HG03520 (cell line): ENCODE measurements around the gene ADAMTSL1.

Experiments
- ATAC-seq: cut with Tn5 transposase; IDR thresholded peaks from one replicate; pipeline ENCODE4 v1.9.1; 2021; ENCODE audit warnings: mild to moderate bottlenecking, moderate library complexity; ENCODE audit not compliant: unreplicated experiment

The ADAMTSL1 gene

DNA sequence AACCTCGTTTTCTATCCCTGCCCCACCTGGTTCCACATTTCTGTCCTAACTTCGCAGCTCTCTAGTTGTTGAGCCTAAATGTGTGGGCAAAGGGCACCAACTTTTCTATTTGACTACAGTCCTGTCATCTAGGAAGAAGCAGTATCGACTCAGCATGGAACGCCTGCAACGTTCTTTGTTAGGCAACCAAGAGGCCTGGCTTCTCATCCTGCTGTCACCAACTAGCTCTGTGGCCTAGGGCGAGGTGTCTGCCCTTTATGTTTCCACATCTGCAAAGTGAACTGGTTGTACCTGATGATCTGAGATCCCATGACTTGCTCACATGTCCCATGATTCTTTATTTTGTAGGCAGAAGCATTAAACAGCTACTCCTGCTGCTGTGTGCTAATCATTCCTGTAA is 248.9 kb downstream of the ADAMTSL1 start:
- ATAC-seq = no peak

GRCh38 chr9:18723366-18723765 is 249.4 kb downstream of the ADAMTSL1 start:
- ATAC-seq = no peak

- ATAC-seq = no peak
Observed at GRCh38 chr9:18726546-18726945, 252.6 kb downstream of the ADAMTSL1 start.

- ATAC-seq = no peak
Observed at GRCh38 chr9:18727904-18728303, 254.0 kb downstream of the ADAMTSL1 start.

DNA sequence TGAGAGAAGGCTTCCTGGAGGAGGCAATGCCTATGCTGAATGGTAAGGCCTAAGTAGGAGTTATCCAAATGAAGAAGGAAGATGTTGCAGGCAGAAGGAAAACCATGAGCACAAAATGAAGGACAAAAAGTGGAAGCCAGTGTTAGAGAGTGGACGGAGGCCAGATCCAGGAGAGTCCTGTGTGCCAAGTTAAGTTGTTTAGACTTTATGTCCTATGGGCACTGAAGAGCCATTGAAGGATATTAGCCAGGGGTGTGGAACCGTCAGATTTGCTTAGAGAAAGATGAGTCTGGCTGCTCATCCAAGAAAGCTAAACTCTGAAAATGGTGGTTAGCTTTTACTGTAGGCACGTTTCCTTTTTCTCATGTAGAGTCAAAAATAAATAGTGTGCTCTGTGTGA is 254.7 kb downstream of the ADAMTSL1 start:
- ATAC-seq = no peak

DNA sequence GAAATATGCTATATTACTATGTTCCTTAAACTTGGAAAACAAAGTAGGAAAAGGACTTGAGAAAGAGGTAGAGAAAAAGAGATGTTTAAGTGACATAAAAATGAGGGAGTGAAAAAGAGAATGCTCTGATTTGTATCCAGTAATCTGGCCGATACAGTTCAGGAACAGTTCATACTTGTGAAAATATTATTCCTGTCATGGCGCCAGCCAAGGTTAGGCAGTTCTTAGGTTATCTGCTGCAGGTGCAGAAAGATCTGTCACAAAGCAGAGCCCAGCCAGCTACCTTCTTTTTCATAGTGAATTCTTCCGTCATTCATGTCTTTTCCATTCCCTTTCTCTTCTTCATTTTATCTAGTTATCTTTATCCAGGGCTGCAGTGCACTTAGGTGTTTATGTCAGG is 256.3 kb downstream of the ADAMTSL1 start:
- no peak for ATAC-seq

DNA sequence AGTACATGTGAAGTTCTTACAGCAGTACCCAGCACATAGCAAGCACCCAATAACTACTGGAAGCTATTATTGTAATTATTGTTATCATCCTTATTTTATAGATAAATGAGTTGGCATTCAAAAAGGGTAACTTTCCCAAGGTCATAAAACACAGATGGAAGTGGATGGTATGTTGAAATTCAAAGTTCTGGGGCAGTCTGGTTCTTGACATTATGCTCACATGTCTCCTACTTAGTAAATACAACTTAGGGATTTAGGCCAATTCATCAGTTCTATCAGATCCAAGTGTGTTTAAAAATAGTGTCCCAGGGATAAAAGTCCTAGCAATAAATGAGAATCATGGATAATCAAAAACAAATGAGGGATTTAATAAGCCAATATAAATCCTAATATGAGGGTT is 265.2 kb downstream of the ADAMTSL1 start:
- no peak for ATAC-seq

DNA sequence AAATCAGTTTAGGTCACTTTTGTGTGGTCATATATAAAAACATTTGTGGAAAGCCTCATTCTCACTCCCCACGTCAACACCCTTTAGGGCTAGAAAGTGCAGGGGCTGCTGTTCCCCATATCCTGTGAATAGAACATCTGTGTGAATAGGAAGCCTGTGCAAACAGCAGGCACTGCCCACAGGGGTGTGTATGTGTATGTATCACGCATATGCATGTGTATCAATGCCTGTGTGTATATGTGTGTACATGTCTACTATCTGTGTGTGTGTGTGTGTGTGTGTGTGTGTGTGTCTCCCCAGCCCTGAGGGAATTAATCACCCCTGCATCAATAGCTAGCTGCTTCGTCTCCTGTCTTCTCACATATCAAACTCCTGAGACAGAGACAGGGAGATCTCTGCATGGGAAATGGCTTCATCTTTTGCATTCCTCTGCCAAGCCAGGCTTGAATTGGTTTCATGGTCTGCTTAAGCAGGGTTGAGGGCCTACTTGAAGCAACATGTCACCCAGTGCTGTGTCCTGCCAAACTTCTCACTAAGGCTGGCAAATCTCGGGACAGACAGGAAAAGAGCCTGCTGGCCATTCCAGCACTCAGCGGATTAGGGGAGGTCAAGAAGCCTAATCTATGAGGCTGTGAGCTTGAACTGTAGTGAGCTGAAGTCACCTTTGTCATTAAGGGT is 265.8 kb downstream of the ADAMTSL1 start:
- no peak for ATAC-seq

DNA sequence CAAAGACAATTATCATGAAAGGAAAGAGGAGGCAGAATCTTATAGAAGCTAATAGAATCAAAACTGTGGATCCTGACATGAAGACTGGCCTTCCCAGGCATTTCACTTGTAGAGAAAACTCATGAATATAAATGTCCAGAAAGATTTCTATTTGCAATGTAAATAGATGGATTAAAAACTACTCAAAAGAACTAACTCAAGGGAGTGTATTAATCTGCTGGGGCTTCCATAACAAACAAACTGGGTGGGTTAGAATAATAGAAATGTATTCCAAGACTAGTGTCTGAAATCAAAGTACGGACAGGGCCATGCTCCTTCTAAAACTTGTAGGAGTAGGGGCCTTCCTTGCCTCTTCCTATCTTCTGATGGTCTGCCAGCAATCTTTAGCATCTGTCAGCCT is 267.4 kb downstream of the ADAMTSL1 start:
- ATAC-seq = no peak

- ATAC-seq = no peak
Observed at GRCh38 chr9:18741945-18742344, 268.0 kb downstream of the ADAMTSL1 start.

GRCh38 chr9:18743421-18743820 is 269.5 kb downstream of the ADAMTSL1 start:
- ATAC-seq = no peak

DNA sequence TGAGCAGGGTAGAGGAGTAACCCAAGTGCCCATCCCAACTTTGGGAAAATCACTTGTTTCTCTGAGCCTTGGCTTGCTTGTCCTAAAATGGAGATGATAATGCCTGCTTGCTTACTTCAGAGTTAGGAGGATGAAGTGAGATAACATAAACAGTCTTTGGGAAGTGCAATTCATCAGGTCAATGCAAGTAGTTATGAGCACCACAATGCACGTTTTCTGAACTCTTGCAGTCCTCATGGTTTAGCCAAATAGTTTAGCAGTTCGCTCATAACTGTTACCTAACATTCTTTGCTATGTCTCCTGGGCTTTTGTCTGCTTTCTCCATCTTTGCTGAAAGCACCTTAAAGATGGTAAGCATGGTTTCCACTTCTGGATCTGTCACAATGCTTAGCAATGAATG is 270.0 kb downstream of the ADAMTSL1 start:
- no peak for ATAC-seq

DNA sequence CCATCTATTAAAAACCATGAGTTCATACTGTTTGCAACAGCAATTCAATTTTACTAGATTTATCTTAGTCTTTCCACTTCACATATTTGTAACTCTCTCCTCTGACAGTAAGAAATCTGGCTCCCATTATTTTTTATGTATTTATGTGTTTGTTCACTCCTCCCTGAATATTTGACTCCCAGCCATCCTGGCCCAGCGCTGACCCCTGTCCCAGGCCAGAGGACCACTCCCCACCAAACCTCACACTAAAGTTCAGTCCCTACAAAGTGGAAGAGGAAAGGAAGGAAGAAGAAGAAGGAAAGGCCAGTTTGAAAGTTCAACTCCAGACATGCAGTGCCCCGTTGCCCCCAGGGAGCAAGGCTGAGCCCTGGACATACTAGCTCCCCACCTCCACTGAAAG is 271.8 kb downstream of the ADAMTSL1 start:
- ATAC-seq = no peak

DNA sequence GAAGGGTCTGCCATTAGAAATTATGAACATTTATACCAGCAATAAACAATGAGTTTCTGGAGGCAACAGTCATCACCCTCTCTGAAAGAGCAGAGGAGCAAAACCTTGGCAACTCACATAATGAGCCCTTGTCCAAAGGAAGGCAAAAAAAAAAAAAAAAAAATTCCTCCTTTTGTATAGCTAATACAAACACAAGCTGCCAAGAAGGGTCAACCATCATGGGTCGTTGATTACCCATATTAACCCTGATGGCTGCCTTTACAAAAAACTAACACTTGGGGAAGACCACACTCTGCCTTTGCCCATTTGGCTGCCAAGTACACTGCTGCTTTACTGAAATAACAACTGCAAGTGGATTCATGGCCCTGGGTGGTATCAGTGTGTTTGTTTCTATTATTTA is 272.7 kb downstream of the ADAMTSL1 start:
- ATAC-seq = no peak

DNA sequence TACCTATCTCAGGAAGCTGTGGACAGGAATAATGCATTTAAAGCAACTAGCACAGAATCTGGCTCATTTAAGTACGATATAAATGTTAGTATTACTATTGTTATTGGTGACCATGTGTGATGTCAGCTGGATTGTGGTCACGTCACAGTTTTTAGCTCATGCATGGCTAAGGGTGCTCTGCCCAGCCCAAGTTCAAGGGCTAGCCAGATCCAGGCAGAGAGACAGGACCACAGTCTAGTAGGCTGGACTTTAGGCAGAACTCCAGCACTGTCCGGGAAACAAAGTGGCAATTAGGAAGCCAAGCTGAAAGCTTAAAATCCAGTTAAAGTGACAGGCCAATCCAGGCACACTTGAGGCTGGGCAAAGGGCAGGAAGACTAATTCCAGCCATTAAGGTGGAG is 273.6 kb downstream of the ADAMTSL1 start:
- no peak for ATAC-seq

GRCh38 chr9:18748251-18748701 is 274.3 kb downstream of the ADAMTSL1 start:
- no peak for ATAC-seq

- no peak for ATAC-seq
Observed at GRCh38 chr9:18749711-18750110, 275.8 kb downstream of the ADAMTSL1 start.

- ATAC-seq = no peak
Observed at GRCh38 chr9:18753904-18754303, 280.0 kb downstream of the ADAMTSL1 start.

- no peak for ATAC-seq
Observed at GRCh38 chr9:18754537-18754936, 280.6 kb downstream of the ADAMTSL1 start.

DNA sequence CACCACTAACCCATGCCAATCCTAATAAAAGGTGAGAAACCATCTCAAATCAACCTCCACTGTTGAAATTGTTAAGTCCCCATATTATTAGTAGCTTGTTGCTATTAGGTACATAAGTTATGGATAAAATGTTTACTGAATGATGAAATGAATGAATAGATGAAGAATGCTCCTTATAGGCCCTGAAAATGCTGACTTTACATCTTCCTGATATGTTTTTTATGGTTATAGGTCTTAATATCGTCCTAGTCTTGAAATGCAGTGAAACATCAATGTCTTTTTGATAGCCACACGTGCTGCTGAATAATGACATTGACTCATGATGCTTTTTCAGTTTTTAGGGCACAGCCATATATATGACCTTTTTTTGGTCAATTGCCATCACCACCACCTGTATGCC is 281.3 kb downstream of the ADAMTSL1 start:
- no peak for ATAC-seq

GRCh38 chr9:18756712-18757125 is 282.8 kb downstream of the ADAMTSL1 start:
- ATAC-seq = no peak

- ATAC-seq = no peak
Observed at GRCh38 chr9:18759827-18760226, 285.9 kb downstream of the ADAMTSL1 start.

DNA sequence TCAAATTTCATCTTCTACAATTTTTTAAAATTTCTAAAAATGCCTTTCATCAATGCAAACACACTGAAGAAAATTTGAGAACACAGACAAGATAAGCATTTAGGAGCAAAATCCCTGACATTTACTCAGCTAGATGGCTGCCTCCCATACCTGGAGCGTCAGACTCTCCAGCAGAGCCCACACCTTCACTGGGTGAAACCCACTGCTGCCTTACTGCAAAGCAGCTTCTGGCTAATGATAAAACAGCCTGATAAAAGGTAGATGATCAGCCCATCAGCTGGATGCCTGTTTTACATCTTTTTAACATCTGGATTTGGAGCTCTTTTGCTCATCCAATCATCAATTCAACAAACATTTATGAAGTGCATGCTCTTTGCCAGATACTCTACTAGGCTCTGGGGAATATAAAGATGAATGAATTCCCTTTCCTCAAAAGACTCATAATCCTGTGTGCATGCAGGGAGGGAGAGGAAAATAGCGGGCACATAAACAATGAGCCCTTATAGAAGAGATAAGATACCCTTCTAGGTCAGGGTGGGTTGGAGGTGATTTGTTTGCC is 287.9 kb downstream of the ADAMTSL1 start:
- no peak for ATAC-seq
